ENCODE measurements around the gene MYL7.

Gene MYL7

DNA sequence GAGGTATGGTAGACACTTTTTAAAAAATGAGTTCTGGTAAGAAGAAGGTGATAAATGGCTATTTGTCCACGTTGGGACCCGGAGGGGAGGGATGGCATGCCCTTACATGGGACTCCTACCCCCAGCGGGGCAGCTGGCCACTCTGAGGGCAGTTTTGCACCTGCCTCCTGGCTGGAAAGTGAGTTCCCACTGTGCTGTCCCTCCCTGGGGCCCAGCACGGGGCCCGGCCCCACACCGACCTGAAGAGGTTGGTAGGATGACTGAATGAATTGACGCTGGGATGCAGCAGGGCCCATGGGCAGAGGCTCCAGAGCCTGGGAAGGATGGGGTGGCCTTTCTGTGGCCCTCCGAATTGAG, 37.6 kb downstream of the MYL7 start:
- Histone ChIP-seq H3K36me3 (ENCODE audit: control insufficient read depth, low read length) (no peaks in the 10 kb centered on the region), H3K4me3 (ENCODE audit: low read length) (no peak overlapping the region), H3K79me2 (ENCODE audit: control insufficient read depth, low read length) (no peaks in the 10 kb centered on the region), H3K4me1 (ENCODE audit: control insufficient read depth, low read length) (peaks cover 31% of the 10 kb centered on the region), H4K20me1 (ENCODE audit: control insufficient read depth, insufficient read depth, low read depth, low read length) (no peaks in the 10 kb centered on the region), H3K9me3 (ENCODE audit: control insufficient read depth, insufficient read depth, low read length) (no peaks in the 10 kb centered on the region), H3K9me2 (replicated peaks; ENCODE audit: control insufficient read depth, low read length) (no peaks in the 10 kb centered on the region), H3K27ac (ENCODE audit: low read depth, low read length) (no peak overlapping the region), H3K4me2 (ENCODE audit: low read length) (no peak overlapping the region), H3K27me3 (ENCODE audit: control insufficient read depth, low read length) (peaks cover 34% of the 10 kb centered on the region), H3F3A (ENCODE audit: control insufficient read depth, insufficient read depth) (peaks cover 4% of the 10 kb centered on the region)
- TF ChIP-seq, protein P1, sequence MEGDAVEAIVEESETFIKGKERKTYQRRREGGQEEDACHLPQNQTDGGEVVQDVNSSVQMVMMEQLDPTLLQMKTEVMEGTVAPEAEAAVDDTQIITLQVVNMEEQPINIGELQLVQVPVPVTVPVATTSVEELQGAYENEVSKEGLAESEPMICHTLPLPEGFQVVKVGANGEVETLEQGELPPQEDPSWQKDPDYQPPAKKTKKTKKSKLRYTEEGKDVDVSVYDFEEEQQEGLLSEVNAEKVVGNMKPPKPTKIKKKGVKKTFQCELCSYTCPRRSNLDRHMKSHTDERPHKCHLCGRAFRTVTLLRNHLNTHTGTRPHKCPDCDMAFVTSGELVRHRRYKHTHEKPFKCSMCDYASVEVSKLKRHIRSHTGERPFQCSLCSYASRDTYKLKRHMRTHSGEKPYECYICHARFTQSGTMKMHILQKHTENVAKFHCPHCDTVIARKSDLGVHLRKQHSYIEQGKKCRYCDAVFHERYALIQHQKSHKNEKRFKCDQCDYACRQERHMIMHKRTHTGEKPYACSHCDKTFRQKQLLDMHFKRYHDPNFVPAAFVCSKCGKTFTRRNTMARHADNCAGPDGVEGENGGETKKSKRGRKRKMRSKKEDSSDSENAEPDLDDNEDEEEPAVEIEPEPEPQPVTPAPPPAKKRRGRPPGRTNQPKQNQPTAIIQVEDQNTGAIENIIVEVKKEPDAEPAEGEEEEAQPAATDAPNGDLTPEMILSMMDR (IDR thresholded peaks at IDR 0.05; ENCODE audit: low read depth, low read length, poor library complexity, severe bottlenecking): no peak
- TF ChIP-seq EZH2phosphoT487 (IDR thresholded peaks at IDR 0.05; ENCODE audit: borderline replicate concordance, low read length): no peak

DNA sequence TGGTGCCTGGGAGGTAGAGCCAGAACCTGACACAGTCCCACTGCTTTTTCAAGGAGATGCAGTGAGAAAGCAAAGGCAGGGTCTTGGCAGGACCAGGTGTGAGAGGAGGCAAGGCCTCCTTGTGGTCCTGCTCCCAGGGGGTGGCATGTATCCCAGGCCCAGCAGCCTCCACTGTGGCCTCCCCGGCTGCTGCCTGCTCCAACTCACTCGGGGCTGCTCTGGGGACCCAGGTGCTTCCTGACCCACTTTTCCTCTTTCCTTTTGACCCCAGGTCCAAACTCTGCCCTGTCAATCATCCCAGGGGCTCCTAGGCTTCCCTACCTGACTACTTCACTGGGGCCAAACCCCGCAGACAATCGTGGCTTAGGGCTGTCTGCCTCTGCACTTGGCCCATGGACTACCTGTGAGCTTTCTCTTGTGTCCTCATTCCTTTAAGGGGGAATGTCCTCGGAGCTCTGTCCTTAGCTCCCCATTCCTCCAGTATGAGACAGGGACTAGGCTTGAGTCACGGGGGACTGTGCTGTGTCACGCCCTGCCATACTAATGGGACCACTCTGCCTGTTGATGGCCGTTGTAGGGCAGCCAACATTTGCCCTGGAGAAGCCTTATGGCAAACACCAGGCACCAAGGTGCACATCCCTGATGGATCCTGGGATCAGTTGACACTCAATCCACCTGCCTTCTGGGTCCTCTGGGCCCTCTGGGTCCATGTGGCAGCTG, 38.1 kb downstream of the MYL7 start:
- H3K4me3 ChIP-seq (ENCODE audit: low read length): no peak overlapping the region
- H3K27ac ChIP-seq (ENCODE audit: low read depth, low read length): no peak overlapping the region
- no peaks in the 10 kb centered on the region for H4K20me1 ChIP-seq (ENCODE audit: control insufficient read depth, insufficient read depth, low read depth, low read length)
- no peaks in the 10 kb centered on the region for H3K9me2 ChIP-seq (replicated peaks; ENCODE audit: control insufficient read depth, low read length)
- no peaks in the 10 kb centered on the region for H3K36me3 ChIP-seq (ENCODE audit: control insufficient read depth, low read length)
- peaks cover 8% of the 10 kb centered on the region for H3F3A ChIP-seq (ENCODE audit: control insufficient read depth, insufficient read depth)
- H3K27me3 ChIP-seq (ENCODE audit: control insufficient read depth, low read length): peaks cover 34% of the 10 kb centered on the region
- H3K9me3 ChIP-seq (ENCODE audit: control insufficient read depth, insufficient read depth, low read length): no peaks in the 10 kb centered on the region
- no peak overlapping the region for H3K4me2 ChIP-seq (ENCODE audit: low read length)
- H3K79me2 ChIP-seq (ENCODE audit: control insufficient read depth, low read length): no peaks in the 10 kb centered on the region
- TF ChIP-seq EZH2phosphoT487 (IDR thresholded peaks at IDR 0.05; ENCODE audit: borderline replicate concordance, low read length): no peak
- TF ChIP-seq, protein P1 (IDR thresholded peaks at IDR 0.05; ENCODE audit: low read depth, low read length, poor library complexity, severe bottlenecking): no peak
- H3K4me1 ChIP-seq (ENCODE audit: control insufficient read depth, low read length): peaks cover 36% of the 10 kb centered on the region

DNA sequence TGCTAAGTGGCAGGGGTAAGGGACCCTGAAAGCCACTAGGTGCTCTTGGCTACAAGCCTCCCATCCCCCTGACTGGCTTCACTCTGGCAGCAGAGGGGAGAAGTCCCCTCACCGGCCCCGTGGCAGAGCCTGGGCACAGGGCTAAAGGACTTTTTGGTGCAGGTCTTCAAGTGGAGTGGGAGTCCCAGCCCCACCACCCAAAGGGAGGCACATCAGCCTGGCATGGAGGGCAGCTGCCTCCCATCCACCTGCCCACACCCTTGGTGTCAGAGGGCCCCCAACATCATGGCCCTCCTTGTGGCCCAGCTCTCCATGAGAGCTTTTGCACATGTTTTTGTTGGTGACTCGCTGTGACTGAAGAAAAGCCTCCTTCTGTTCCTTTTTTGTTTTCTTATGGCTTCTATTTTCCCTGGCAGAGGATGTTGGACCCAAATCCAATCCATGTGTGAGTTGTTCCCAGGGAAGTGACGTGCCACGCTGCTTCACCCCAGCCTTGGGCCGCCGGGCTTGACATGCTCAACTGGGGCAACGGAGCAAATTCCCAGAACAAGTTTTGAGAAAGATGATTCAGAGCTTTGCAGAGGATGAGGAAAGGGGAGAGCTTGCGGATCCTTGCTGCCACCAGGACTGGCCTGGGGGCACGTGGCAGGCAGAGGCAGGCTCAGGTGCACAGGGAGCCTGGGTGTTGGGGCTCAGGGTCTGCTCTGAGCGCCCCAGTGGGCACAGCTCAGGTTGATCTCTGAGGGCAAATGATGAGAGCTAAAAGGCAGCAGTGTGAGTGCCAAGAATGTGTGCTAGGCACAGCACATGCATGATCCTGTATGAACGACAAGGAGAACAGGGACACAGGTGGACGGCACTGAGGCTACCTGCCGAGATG, 38.9 kb downstream of the MYL7 start:
- Histone ChIP-seq H3K27me3 (ENCODE audit: control insufficient read depth, low read length) (peaks cover 34% of the 10 kb centered on the region), H3K9me2 (replicated peaks; ENCODE audit: control insufficient read depth, low read length) (no peaks in the 10 kb centered on the region), H4K20me1 (ENCODE audit: control insufficient read depth, insufficient read depth, low read depth, low read length) (no peaks in the 10 kb centered on the region), H3K27ac (ENCODE audit: low read depth, low read length) (no peak overlapping the region), H3K79me2 (ENCODE audit: control insufficient read depth, low read length) (no peaks in the 10 kb centered on the region), H3K4me1 (ENCODE audit: control insufficient read depth, low read length) (peaks cover 44% of the 10 kb centered on the region), H3K9me3 (ENCODE audit: control insufficient read depth, insufficient read depth, low read length) (no peaks in the 10 kb centered on the region), H3F3A (ENCODE audit: control insufficient read depth, insufficient read depth) (peaks cover 8% of the 10 kb centered on the region), H3K4me3 (ENCODE audit: low read length) (no peak overlapping the region), H3K4me2 (ENCODE audit: low read length) (no peak overlapping the region), H3K36me3 (ENCODE audit: control insufficient read depth, low read length) (no peaks in the 10 kb centered on the region)
- TF ChIP-seq, protein P1 (IDR thresholded peaks at IDR 0.05; ENCODE audit: low read depth, low read length, poor library complexity, severe bottlenecking): no peak
- no peak for TF ChIP-seq EZH2phosphoT487 (IDR thresholded peaks at IDR 0.05; ENCODE audit: borderline replicate concordance, low read length)

Data from DOHH2 (cell line).